NT2/D1 (cell line): Measurements from ENCODE around the gene KRT6C.

Experiments used
- SUZ12 ChIP-seq: IDR thresholded peaks from 2 replicates; pipeline ENCODE4 v1.6.1; 2011; ENCODE audit not compliant: insufficient read length, insufficient read depth; ENCODE audit errors: extremely low read depth
- YY1 ChIP-seq: IDR thresholded peaks from 2 replicates; pipeline ENCODE4 v1.6.1; 2011; ENCODE audit not compliant: insufficient read length, insufficient read depth

- no peak for TF ChIP-seq YY1
- TF ChIP-seq SUZ12, result no peak
Measured at GRCh38 chr12:52418576-52419110, 55.0 kb downstream of the KRT6C start.
